ENCODE data around the gene SCAPER.

SCAPER gene

GRCh38 chr15:76947454-76947853, 42.3 kb upstream of the SCAPER start:
- no peak overlapping the region for H3K27ac ChIP-seq (ENCODE audit: low read length)
- no peaks in the 10 kb centered on the region for H4K20me1 ChIP-seq (ENCODE audit: insufficient read depth, low read length)
- no peaks in the 10 kb centered on the region for H3K79me2 ChIP-seq (ENCODE audit: low read length)
- peaks cover 6% of the 10 kb centered on the region for H3K4me1 ChIP-seq (ENCODE audit: low read length)
- H3K4me2 ChIP-seq (ENCODE audit: low read length) = no peak overlapping the region
- H2AFZ ChIP-seq (ENCODE audit: low read depth, low read length) = no peak overlapping the region
- H3K4me3 ChIP-seq (ENCODE audit: low read length) = no peak overlapping the region
- H3K9ac ChIP-seq (ENCODE audit: low read length) = no peak overlapping the region
- no peaks in the 10 kb centered on the region for H3K27me3 ChIP-seq (ENCODE audit: low read depth, low read length)
- no peak for TF ChIP-seq EZH2phosphoT487 (IDR thresholded peaks at IDR 0.05; ENCODE audit: low read depth)
- TF ChIP-seq CTCF (IDR thresholded peaks at IDR 0.05; ENCODE audit: low read depth, low read length) = no peak
- no peaks in the 10 kb centered on the region for H3K9me3 ChIP-seq (ENCODE audit: insufficient read depth, low read length)
- peaks cover 59% of the 10 kb centered on the region for H3K36me3 ChIP-seq (replicated peaks; ENCODE audit: low read depth, low read length)

- Histone ChIP-seq H3K36me3 (replicated peaks; ENCODE audit: low read depth, low read length) (peaks cover 52% of the 10 kb centered on the region), H3K79me2 (ENCODE audit: low read length) (no peaks in the 10 kb centered on the region)
Measured at GRCh38 chr15:76945494-76946093, 40.5 kb upstream of the SCAPER start.

GRCh38 chr15:76942331-76942730, 37.2 kb upstream of the SCAPER start:
- Histone ChIP-seq H2AFZ (ENCODE audit: low read depth, low read length) (no peak overlapping the region), H4K20me1 (ENCODE audit: insufficient read depth, low read length) (no peaks in the 10 kb centered on the region), H3K9ac (ENCODE audit: low read length) (no peak overlapping the region), H3K36me3 (replicated peaks; ENCODE audit: low read depth, low read length) (peaks cover 42% of the 10 kb centered on the region), H3K4me2 (ENCODE audit: low read length) (no peak overlapping the region), H3K4me3 (ENCODE audit: low read length) (no peak overlapping the region), H3K9me3 (ENCODE audit: insufficient read depth, low read length) (no peaks in the 10 kb centered on the region), H3K27ac (ENCODE audit: low read length) (no peak overlapping the region), H3K79me2 (ENCODE audit: low read length) (no peaks in the 10 kb centered on the region), H3K27me3 (ENCODE audit: low read depth, low read length) (no peaks in the 10 kb centered on the region), H3K4me1 (ENCODE audit: low read length) (peaks cover 8% of the 10 kb centered on the region)
- TF ChIP-seq EZH2phosphoT487 (IDR thresholded peaks at IDR 0.05; ENCODE audit: low read depth) (no peak), CTCF (IDR thresholded peaks at IDR 0.05; ENCODE audit: low read depth, low read length) (no peak)

More at GRCh38 chr15:76945494-76946093, 40.5 kb upstream of the SCAPER start:
- no peaks in the 10 kb centered on the region for H3K9me3 ChIP-seq (ENCODE audit: insufficient read depth, low read length)
- H3K4me2 ChIP-seq (ENCODE audit: low read length) = no peak overlapping the region
- H3K4me1 ChIP-seq (ENCODE audit: low read length) = peaks cover 6% of the 10 kb centered on the region
- H3K9ac ChIP-seq (ENCODE audit: low read length) = no peak overlapping the region
- no peak overlapping the region for H3K27ac ChIP-seq (ENCODE audit: low read length)
- H3K4me3 ChIP-seq (ENCODE audit: low read length) = no peak overlapping the region
- H2AFZ ChIP-seq (ENCODE audit: low read depth, low read length) = no peak overlapping the region
- no peaks in the 10 kb centered on the region for H3K27me3 ChIP-seq (ENCODE audit: low read depth, low read length)
- TF ChIP-seq EZH2phosphoT487 (IDR thresholded peaks at IDR 0.05; ENCODE audit: low read depth) = no peak
- no peak for TF ChIP-seq CTCF (IDR thresholded peaks at IDR 0.05; ENCODE audit: low read depth, low read length)
- H4K20me1 ChIP-seq (ENCODE audit: insufficient read depth, low read length) = no peaks in the 10 kb centered on the region

GRCh38 chr15:76941636-76942035, 36.5 kb upstream of the SCAPER start:
- no peak overlapping the region for H3K4me3 ChIP-seq (ENCODE audit: low read length)
- H3K27me3 ChIP-seq (ENCODE audit: low read depth, low read length) = no peaks in the 10 kb centered on the region
- no peak overlapping the region for H2AFZ ChIP-seq (ENCODE audit: low read depth, low read length)
- peaks cover 46% of the 10 kb centered on the region for H3K36me3 ChIP-seq (replicated peaks; ENCODE audit: low read depth, low read length)
- no peaks in the 10 kb centered on the region for H3K79me2 ChIP-seq (ENCODE audit: low read length)
- H3K27ac ChIP-seq (ENCODE audit: low read length) = no peak overlapping the region
- TF ChIP-seq EZH2phosphoT487 (IDR thresholded peaks at IDR 0.05; ENCODE audit: low read depth) (no peak), CTCF (IDR thresholded peaks at IDR 0.05; ENCODE audit: low read depth, low read length) (no peak)
- H3K9me3 ChIP-seq (ENCODE audit: insufficient read depth, low read length) = no peaks in the 10 kb centered on the region
- no peak overlapping the region for H3K9ac ChIP-seq (ENCODE audit: low read length)
- no peak overlapping the region for H3K4me2 ChIP-seq (ENCODE audit: low read length)
- H3K4me1 ChIP-seq (ENCODE audit: low read length) = peaks cover 13% of the 10 kb centered on the region
- H4K20me1 ChIP-seq (ENCODE audit: insufficient read depth, low read length) = no peaks in the 10 kb centered on the region

Data from OCI-LY3 (cell line).